D341Med (cell line): ENCODE results near the gene CACNA2D4.
"Not testable (repeated sequence)": the region's sequence is repeated elsewhere in the genome, so short reads cannot be mapped to it uniquely, and the experiment has no call there.

ENCODE experiments used
- DNase-seq: peaks from one replicate; pipeline ENCODE4 v3.0.0; 2012; ENCODE audit warnings: low spot score

CACNA2D4 gene

GRCh38 chr12:1832801-1833595 is 85.5 kb downstream of the CACNA2D4 start:
- DNase-seq, result no peak

- DNase-seq, result no peak
Measured at GRCh38 chr12:1830981-1831963, 87.2 kb downstream of the CACNA2D4 start.

GRCh38 chr12:1830401-1830845 is 88.0 kb downstream of the CACNA2D4 start:
- no peak for DNase-seq

DNA sequence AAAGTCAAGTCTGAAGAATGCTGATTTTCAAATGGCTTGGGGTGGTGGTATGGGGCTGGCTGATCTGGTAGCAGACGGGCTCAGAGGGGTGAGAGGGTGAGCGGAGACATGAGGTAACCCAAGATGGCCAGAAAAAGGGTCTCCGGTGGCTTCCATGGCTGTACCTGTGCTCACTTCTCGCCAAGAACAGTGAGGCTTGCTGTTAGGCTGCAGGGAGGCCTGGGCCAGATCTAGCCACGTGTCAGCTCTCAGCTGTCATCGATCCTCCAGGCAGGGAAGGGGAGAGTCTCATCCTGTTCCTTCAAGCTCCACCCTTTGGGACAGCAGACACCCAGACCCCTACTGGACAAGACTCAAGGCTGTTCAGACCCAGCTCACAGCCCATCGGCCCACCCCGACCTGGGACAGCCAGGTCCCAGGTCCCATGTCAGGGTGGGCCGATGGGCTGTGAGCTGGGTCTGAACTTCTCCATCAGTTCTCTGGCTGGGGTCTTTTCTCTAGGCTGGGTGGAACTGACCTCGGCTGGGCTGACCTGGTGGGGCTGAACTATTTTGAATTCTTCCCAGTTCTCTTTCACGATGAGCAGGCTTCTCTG is 89.0 kb downstream of the CACNA2D4 start:
- DNase-seq, result no peak

DNA sequence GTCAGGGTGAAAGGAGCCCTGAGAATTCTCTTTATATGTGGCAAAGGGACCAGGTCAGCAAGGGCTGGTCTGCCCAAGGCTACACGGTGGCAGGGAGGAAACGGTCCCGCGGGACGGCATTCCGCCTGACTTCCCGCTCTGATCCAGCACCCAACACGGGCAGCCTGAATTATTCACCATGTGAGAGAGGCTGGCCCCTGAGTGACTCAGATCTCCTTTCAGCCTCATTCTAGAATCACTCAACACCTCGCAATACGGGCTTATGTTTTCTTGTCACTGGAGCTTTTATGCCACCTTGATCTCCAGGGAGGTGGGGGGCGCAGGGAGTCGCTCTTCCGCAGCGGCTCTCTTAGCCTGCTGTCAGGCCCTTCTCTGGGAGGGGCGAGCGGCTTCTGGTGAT is 89.6 kb downstream of the CACNA2D4 start:
- no peak for DNase-seq

DNA sequence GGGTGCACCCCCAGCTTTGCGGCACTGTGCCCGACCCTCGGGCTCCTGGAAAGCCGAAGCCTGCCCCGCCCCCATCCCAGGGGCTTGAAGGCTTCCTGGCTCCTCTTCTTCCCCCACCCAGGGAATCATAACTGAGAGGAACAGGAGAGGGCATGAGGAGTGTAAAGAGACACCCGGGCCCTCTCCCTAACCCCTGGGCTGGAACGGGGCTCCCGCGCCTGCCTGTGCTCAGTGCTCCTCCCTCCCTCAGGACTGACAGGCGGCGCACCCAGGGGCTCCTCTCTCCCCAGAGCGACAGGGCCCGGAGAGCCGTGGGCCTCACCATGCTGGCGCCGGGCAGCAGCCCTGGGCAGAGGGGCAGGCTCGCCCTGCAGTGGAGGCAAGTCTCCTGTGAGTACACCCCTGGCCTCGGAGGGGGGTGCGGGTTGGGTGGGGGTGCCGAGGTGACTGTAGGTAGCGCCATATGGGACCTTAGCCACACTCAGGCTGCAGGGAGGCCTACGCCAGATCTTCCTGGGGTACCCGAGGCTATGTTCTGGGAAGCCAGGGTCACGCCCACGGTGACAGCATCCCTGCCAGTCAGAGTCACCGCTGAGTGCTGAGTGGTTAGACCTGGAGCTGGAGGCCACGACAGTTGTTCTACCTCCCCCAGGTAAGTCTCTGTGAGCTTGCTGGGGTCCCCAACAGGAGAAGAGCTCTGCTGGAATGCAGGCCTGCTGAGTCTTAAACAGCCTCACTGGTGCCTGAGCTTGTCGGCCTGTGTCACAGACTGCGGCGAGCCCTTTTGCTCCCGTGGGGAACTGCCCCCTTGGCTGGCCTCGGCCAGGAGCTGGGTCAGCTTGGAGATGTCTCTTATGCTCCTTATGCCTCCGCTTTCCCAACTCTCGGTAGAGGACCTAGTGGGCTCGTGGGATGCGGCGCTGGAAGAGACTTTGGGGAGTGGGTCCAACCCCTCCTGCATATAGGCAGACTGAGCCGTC is 90.3 kb downstream of the CACNA2D4 start:
- DNase-seq, result no peak

- DNase-seq, result no peak
Measured at GRCh38 chr12:1826867-1827705, 91.4 kb downstream of the CACNA2D4 start.

- DNase-seq, result no peak
Measured at GRCh38 chr12:1826401-1826800, 92.1 kb downstream of the CACNA2D4 start.

DNA sequence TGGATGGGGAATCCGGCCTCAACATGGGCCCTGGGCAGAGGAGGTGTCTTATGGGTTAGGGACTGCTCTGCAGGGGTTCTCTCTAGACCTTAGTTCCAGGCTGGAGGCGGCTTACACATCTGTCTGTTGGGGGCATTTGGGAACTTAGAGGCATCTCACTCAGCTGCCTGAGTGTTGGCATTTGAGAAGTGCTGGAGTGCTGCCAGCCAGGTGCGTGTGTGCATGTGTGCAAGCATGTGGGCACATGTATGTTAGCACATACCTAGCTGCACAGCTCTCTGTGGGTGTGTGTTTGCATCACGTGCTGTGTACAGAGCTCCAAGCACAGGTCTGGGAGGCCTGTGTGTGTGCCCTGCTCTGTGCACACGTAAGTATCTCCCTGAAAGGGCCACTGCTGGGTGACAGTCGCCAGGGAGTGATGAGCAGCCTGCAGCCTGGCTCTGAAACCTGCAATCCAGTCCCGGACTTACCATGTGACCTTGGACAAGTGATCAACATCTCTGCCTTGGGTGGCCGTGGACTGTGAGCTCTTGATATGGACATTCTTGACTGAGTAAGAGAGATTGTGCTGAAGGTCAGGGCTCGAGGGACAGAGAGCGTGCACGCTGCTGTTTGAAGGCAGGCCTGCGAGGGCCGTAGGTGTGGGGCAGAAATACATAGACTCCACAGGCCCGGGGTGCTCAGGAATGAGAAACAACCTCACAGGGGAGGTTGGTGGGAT is 92.9 kb downstream of the CACNA2D4 start:
- DNase-seq, result no peak

GRCh38 chr12:1823237-1823636 is 95.2 kb downstream of the CACNA2D4 start:
- DNase-seq, result no peak

- DNase-seq, result no peak
Measured at GRCh38 chr12:1822699-1823098, 95.8 kb downstream of the CACNA2D4 start.

GRCh38 chr12:1821805-1822204 is 96.6 kb downstream of the CACNA2D4 start:
- DNase-seq, result no peak

GRCh38 chr12:1820896-1821291 is 97.6 kb downstream of the CACNA2D4 start:
- DNase-seq, result no peak

- no peak for DNase-seq
Measured at GRCh38 chr12:1820191-1820895, 98.1 kb downstream of the CACNA2D4 start, which contains the start of gene LRTM2. Gene LRTM2, plus strand, starts transcription at chr12:1820565. Its CDS starts 7,584 bp downstream, at chr12:1828149.

- DNase-seq, result no peak
Measured at GRCh38 chr12:1819571-1819970, 98.9 kb downstream of the CACNA2D4 start.

DNA sequence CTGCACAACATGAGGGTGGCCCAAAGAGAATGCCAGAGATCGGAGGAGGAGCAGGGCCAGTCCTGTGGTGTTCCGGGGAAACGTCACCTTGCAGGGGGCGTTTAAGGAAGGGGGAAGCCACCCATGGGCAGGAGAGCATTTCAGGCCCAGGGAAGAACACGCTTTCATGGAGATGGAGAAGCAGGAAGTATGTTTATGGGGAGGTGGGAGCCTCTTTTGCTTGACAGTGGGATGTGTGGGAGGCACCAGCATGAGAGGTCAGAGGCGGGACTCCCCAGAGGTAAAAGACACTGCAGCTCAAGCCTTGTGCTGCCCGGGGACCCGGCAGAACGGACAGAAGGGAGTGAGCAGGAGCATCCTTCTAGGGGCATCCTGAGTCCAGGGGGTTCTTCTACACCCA is 99.4 kb downstream of the CACNA2D4 start:
- no peak for DNase-seq

DNA sequence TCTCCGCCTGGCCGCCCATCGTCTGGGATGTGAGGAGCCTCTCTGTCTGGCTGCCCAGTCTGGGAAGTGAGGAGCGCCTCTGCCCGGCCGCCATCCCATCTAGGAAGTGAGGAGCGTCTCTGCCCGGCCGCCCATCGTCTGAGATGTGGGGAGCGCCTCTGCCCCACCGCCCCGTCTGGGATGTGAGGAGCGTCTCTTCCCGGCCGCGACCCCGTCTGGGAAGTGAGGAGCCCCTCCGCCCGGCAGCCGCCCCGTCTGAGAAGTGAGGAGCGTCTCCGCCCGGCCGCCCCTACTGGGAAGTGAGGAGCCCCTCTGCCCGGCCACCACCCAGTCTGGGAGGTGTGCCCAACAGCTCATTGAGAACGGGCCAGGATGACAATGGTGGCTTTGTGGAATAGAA is 100.5 kb downstream of the CACNA2D4 start:
- not testable (repeated sequence) for DNase-seq

DNA sequence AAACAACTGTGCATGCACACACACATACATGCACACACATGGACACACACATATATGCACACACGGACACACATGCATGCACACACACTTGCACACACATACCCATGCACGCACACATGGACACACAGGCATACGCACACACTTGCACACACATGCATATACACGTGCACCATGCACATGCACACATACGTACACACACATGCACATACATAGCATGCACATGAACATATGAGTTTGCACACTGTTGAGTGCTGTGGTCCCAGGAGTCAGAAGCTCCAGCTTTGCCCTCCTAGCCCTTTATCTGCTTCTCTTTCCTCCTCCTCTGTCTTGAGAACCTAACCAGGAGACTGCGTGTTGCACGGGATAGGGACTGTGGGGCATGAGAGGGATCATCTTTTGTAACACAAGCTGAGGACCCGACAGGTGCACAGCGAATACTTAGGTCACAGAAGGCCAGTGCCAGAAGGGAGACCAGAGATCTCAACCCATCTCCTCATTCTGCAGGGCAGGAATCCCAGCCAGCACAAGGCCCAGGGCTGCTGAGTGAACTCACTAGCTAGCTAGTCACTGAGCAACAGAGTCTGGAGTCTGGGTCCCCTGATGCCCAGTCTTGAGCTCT is 101.6 kb downstream of the CACNA2D4 start:
- DNase-seq, result no peak
